Astrocyte of the cerebellum (primary cell): ENCODE data around the gene DACT1.

Source experiments
- DNase-seq: peaks from one replicate; pipeline ENCODE4 v3.0.0-alpha.2; 2011; ENCODE audit warnings: low read depth
- H3K4me3 ChIP-seq: 2 replicates; pipeline ENCODE4 v1.5.1; 2011; ENCODE audit warnings: mild to moderate bottlenecking, low read depth, low read length, moderate library complexity
- CTCF ChIP-seq: IDR thresholded peaks from 2 replicates; pipeline ENCODE4 v1.5.1; 2012; ENCODE audit warnings: low read length, low read depth, moderate library complexity, mild to moderate bottlenecking; ENCODE audit errors: missing control alignments
- in situ Hi-C: cut with HindIII; loops from 2 replicates; pipeline ENCODE4 v1.10.0; 2017; ENCODE audit warnings: low sequenced_read_pairs

Gene DACT1

GRCh38 chr14:58635091-58635830, 2.5 kb upstream of the DACT1 start:
- in situ Hi-C loops, result no loop called here
- TF ChIP-seq CTCF, result no peak
- H3K4me3 ChIP-seq, result no peak overlapping the region
- no peak for DNase-seq

DNA sequence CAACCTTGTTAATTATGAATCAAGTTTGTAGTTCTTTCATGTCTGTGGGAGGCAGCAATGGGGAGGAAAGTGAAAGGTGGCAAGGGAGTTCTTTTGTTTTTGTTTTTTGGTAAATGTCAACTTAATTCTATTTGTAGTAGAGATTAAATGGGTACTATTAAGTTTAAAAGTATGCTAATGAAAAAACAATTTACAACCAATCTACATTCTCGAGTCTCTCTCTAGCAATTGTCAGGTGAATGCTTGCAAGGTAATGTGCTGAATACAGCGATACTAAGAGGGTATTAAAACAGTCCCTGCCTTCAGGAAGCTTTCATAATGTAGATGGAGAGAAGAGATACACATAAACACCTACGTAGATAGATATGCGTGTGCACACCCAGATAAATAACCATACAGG, 1.6 kb upstream of the DACT1 start:
- DNase-seq, result no peak
- H3K4me3 ChIP-seq, result no peak overlapping the region
- no peak for TF ChIP-seq CTCF
- in situ Hi-C loops, result no loop called here

- in situ Hi-C loops, result no loop called here
- no peak for TF ChIP-seq CTCF
- peak; percentile 57 for DNase-seq
- H3K4me3 ChIP-seq, result peak overlapping the region; percentile 77
These were observed 747 bp upstream of the DACT1 start for GRCh38 chr14:58637040-58637390.

GRCh38 chr14:58638231-58639197, 752 bp downstream of the DACT1 start:
- peak; percentile 19 for TF ChIP-seq CTCF
- in situ Hi-C loops, result no loop called here
- H3K4me3 ChIP-seq, result peak overlapping the region; percentile 77
- DNase-seq, result no peak

DNA sequence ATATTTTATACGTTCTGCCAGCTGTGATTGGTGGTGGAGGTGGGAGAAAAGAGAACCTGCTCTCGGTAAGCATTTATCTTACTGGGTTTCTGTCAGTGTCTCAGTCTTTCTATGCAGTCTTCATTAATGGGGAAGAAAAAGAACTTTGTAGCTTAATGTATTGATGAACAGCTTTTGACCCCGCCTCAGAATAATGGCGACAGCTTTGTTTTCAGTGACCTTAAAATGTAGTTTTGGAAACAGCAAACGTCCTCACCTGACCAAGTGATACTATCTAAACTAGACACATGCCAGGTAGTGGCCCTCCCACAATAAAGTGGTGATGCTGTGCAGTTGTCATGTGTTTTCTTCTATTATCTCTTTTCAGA, 1.4 kb downstream of the DACT1 start:
- in situ Hi-C loops, result no loop called here
- H3K4me3 ChIP-seq, result peak overlapping the region; percentile 77
- no peak for TF ChIP-seq CTCF
- DNase-seq, result no peak

DNA sequence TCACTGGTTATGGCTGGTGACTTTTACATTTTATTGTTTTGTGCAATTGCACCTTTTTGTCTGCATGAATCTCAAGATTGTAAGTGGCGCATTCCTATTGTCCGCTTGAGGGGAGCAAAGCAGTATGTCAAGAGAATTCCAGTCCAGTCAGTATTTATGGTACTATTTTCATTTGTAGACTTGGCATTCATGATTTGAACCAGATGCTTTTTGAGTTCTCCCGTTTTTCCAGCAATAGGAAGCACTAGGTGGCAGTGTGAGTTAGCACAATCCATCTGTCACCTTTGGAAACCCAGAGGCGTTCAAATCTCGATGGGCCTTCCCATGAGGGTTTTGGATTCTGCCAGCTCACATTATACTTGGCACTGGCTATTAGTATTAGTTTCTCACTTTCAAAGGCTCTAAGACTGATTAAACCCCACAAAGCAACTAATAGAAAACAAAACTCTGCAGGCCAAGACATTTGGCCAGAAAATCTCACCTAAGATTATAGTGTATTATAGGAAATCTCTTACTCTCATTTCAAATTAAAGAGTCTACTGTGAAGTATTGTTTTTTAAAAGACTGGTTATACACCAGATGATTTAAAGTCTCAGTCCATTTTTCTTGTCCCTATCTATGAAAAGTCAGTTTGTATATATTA, 2.2 kb downstream of the DACT1 start:
- in situ Hi-C loops, result no loop called here
- peak; percentile 77 for TF ChIP-seq CTCF
- H3K4me3 ChIP-seq, result peak overlapping the region; percentile 77
- peak; percentile 85 for DNase-seq
